GM21447 (cell line): ENCODE measurements around the gene IP6K3.

Experiments
- ATAC-seq: cut with Tn5 transposase; IDR thresholded peaks from one replicate; pipeline ENCODE4 v1.9.1; 2021; ENCODE audit not compliant: unreplicated experiment

Gene IP6K3

DNA sequence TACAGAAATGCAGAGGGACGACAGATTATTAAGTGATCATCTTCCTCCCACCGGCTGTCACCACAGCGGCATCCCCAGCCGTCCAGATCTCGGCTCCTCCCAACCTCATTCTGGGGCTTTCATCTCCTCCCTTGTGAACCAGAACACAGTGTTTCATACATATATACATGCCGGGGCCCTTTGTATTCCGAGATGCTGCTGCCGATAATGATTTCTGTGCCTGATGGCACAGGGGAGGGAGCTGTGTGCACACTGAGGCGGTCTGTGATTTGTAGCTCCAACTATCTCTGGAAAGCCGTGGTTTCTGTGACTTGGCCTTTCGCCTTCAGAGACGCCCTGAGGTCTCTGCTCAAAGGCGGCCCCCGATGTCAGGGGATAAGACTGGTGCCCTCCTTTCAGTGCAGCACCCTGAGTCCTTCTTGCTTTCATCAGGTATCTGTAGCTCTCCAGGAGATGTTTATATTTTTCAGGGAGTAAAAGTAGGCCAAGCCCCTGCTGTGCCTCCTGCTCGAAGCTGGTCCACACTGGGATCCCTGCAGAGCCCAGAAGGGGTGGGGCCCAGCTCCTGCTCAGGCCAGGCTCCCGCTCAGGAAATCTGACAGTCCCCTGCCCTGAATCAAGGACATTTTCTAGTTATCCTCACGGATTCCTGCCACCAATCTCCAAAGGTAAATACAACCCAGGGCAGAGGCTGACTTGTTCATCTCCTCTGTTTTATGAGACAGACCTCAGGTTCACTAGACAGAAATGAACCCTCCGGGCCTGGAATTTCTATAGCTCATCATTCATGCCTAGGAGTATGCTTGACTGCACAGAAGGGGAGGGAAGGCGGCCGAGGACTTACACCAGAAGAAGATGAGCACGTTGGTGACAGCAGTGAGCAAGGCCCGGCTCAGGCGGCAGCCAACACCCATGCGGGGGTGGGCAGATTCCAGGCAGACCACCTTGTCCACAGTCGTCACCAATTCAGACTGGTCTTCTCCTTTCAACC lies 31.0 kb upstream of the IP6K3 start:
- ATAC-seq = no peak

DNA sequence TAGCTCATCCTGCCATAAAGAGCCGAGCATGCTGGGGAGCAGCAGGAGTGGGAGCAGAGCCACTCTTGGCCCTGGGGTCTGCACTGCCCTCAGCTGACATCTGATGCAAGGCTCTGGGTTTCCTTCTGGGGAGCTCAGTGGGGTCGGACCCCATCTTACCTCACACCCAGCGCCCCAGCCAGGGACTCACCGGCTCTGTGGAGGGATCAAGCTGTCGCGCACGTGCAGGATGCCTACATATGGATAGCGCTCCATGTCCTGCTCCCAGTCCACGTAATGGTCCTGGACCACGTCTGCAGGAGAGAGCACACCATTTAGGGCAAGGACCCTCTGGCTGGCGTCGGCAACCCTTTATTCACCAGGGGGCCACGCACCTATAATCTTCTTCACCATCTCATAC lies 30.1 kb upstream of the IP6K3 start:
- ATAC-seq = no peak

DNA sequence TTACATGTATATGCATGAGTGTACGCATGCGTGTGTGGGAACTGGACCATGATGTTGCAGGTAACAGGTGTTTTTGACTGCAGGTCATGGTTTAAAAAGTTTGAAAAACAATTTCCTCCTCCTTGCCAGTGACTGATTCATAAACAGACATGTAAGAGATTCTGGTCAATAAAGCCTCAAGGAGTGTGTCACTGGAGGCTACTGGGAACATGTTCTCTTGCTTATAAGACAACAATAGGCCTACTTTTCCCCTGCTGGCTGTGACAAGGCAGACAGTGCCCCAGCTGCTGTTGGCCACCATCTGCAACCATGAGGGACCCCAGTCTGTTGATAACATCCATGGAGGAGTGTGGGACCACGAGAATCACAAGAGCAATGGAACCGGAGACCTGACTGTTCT lies 29.5 kb upstream of the IP6K3 start:
- no peak for ATAC-seq

DNA sequence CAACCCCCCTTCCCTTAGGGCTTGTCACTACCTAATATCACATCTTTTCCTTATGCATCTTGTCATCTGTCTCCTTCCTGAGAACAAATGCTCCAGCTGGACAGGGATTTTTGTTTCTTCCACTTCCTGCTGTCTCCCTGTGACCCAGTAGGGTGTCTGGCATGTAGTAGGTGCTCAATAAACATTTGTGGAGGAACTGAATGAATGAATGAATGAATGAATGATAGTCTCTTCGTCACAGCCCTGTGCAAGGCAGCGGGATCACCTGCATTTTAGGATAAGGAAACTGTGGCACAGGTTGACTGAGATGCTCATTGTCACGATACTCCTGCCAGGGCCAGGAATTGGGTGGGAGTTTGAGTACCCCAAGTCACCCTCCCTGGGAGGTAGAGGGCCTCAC lies 28.1 kb upstream of the IP6K3 start:
- ATAC-seq = no peak

DNA sequence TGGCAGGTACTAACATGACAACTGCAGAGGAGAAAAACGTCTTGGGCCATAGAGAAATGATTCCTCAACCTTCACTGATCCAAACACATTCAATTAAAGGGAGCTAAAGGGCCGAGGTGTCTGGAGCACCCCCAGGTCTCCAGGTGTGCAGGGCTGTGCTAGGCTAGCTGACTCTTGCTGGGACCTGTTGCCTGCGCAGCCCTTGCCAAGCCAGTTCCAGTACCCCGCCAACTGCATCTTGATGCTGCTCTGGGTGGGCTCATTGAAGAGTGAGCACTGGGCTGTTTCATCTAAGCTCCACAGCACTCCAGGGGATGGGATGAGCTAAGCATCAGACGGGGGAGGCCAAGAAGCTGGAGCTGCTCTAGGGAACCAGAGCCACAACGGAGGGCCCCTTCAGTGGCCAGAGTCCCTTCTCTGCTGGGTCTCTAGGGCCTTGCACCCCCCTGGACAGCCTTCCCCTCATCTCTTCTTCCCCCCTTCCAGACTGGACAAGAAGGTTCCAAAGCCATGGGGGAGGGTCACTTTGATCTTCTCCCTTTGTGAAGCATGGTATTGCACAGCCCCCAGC lies 26.3 kb upstream of the IP6K3 start:
- ATAC-seq = no peak

DNA sequence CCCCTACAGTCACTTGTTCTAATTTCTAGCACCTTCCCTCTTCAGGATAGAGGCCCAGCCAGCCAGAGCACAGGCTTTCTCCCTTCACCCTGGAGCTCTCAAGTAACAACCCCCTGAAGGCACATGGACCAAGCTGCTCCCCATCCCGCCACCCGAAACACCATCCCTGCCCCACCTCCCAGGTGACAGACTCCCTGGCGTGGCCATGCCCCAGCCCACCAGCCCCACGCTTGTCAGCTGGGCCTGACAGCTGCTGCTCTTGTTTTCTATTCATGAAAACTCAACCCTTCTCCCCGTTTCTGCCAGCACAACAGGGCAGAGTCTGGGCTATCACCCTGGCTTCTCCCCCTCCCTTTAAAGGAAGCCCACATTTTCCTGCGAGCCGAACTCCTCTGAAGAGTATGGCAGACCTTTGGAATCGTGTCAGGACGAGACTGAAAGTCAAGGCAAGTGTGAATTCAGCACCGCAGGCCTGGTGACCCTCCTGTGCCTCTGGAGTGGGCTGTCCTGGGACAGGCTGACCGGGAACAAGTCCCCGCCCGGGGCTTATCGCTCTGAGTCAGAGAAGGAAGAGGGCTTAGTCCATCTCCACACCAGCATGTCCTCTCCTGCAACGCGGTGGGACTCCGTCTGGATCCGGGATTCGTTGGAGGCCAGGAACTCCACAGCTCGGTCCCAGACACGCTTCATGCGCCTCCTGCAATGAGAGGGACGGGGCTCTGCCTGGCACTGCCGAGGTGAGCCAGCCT lies 25.6 kb upstream of the IP6K3 start:
- no peak for ATAC-seq

DNA sequence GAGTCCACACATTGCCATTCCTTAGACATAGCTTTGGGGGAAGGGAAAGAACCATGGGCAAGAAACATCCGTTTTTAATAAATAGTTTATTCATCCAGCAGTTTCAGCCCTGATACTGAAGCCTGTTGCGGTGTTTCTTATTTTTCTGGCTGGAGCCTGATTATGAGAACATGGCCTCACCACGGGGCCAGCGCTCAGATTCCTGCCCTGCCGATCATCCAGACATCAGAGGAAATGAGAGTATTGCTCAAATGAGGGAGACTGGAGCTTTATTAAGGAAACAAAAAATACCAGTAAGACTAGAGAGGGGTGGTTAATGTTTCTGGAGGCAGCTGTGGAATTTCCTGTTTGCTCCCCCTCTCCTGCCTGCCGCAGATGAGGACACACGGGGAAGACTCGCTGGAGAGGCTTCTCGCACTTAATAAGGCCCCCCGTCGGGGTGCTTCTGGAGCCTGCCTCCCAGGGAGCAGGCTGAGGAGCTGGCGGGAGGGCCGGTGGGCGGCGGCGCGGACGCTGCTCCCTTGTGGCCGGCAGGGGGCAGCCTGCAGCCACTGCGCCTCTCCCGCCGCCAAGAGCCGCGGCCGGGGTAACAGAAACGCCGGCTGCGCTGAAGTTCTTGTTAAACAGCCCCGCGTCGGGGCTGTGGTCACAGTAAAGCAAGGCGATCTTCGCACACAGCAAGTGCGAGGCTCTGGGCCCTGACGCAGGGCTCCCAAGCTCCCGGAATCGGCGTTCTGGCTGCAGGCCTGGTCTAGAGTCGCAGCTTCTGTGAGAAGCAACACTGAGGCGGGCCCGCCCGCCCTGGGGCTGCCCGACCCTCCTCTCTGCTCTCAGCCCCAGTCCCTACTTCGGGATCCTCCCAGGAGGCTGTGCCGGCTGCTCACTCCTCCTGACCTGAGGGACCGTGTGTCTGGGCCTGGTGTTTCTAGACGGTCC lies 24.7 kb upstream of the IP6K3 start:
- ATAC-seq = no peak

DNA sequence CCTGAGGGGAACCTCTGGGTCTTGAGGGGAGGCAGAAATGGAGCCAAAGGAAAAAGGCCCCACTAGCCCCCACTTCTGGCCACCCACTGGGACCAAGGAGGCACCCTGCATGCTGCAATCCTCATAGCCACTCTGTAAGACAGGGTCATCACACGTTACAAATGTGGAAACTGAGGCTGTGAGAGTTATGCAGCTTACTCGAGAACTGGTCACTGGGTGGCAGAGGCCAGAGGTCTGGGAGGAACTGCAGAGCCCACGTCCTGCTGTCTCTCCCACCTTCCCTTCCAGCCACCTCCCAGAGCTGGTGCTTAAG lies 24.1 kb upstream of the IP6K3 start:
- no peak for ATAC-seq

DNA sequence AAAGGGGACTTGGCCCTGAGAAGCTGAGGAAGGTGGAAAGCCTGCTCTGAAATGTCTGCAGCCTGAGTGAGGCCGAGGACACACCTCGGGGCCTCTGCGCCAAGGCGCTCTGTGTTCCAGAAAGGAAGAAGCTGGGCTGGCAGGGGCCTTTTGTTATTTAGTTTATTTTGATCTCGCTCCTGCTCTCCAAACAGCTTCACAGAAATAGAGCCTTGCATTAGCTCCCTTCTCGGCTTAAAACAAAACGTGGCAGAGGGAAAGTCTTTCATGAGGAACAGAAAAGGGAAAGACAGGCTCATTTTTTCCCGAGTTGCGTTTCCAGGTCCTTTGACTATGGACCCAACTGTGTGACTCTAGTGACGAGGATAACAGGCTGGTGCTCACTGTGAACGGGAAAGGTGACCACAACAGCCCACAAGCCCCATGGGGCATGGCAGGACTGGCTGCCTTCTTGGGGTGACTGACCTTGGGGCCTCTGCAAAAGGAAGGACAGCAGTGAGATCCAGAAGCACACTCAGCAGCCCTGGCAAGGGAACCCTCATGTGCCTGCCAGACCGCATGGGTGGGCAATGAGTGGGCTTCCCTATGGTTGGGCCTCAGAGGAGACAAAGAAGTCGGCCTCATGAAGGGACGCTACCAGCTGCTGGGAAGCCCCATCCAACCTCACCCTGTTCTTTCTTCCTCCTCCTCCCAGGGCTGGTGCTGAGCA lies 23.6 kb upstream of the IP6K3 start:
- no peak for ATAC-seq

DNA sequence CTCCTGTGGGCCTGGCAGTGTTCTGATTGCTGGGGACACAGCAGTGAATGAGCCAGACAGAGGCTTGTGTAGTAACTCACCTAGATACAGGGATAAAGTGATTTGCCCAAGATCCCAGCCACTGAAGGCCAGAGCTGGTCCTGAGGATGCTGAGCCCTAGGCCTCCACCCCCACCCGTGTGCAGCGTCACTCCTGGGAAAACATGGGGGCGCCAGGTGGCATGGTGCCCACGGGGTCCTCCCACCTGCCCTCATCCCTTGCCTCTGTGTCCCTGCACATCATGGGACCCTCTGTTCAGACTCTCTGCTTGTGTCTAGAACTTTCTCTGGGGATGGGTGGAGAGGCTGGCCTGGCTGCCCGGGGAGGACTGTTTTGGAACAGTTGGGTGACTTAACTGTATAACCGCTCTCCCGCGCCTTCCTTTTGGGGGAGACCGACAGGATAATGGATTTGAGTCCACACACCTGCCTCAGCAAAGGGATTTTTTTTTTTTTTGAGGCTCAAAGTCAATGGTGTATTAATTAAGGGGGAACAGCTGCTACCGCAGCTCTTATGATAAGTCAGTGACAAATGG lies 22.6 kb upstream of the IP6K3 start:
- ATAC-seq = no peak

DNA sequence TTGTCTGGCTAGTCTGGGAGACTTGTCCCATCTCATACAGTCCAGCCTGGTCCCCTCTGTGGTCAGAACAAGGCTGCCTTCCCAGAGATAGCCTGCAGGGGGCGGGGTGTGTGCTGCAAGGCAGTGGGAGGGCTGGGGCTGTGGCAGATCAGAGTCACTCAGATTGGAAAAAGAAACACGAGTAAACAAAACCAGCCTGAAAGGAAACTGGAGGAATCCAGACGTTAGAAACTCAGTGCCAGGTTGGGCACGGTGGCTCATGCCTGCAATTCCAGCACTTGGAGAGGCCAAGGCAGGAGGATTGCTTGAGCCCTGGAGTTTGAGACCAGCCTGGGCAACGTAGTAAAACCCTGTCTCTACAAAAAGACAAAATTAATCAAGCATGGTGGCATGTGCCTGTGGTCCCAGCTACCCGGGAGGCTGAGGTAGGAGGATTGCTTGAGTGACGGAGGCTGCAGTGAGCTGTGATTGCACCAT lies 22.0 kb upstream of the IP6K3 start:
- ATAC-seq = no peak

DNA sequence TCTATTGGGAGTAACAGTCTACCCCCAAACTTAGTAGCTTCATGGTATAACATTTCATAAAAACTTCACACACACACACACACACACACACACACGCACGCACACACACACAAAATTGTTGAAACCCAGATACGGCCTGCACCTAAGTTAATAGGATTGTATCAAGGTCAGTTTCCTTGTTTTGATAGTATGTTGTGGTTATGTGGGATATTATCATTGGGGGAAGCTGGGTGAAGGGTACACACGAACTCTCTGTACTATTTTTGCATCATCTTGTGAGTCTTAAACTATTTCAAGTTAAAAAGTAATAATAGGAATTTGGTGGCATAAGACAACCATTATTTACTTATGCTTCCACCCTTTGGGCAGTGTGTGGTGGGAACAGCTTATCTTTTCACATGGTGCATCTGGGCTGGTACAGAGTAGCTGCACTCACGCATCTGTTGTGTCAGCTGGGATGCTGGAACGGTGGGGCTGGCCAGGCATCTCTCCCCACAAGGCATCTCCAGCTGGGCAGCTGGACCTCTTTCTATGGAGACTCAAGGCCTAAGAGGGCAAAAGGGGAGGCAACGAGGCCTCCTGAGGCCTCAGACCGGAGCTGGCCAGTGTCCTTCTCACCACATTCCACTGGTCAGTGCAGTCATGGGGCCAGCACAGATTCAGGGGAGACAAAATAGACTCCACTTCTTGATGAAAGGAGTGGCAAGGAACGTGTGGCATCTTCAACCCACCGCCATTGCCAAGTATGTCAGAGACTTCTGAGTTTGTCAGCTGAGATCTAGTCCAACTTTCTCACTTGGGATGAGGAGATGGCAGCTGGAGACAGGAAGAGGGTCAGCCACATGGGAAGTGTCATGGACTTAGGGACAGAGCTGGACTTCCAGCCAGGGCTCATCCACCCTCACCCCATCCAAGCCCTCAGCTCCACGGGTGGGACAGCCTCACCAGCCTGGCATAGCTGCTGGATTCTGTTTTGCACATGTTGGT lies 20.5 kb upstream of the IP6K3 start:
- no peak for ATAC-seq

DNA sequence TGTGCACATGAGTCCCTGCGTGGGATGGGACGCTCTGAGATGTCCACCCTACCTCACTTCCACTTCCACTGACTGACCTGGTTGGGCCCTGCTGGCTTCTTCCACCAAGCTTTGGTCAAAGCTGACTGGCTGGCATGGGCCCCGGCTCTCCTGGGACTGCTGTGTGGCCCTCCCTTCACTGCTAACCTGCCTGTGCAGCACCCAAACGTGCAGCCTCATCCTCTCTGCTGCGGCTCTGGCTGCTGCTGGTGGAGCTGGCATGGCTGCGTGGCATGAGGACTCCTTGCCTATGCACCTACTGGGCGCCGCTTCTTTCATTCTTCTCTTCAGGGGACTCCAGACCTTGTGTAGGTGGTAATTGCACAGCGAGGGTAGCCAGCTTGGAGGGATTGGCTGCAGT lies 18.7 kb upstream of the IP6K3 start:
- no peak for ATAC-seq

DNA sequence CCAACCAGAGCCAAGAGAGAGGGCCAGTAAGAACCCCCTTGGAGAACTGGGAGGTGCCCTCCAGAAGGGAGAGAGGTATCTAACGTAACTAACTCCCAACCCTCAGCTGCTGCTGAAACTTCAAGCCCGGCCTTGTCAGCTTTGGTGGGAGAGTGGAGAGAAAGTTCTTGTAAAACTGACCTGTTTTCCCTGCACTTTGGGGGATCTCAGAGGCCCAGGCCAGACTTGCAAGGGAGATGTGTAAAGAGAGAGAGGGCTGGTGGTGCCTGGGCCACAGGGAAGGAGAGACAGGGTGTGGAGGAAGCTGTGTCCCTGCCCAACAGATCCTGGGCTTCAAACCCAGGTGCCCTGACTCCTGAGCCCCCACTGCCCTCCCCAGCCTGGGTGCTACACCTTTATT lies 17.3 kb upstream of the IP6K3 start:
- no peak for ATAC-seq

DNA sequence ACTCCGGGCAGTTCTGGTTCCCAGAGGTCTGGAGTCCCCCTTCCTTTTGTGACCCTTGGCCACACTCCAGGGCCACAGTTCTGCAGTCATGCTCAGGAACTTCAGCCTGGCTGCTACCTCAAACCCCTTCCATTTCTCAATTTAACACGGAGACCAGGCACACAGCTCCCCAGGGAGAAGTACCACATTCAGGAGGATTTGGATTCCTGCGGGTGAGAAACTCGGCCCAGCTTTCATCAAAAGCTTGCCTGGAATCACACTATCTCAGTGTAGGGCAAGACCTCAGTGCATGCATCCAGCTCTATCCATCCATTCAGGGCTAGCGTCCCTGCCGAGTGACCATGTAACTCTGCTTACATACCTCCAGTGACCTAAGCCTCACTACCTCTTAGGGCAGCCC lies 16.8 kb upstream of the IP6K3 start:
- ATAC-seq = no peak

DNA sequence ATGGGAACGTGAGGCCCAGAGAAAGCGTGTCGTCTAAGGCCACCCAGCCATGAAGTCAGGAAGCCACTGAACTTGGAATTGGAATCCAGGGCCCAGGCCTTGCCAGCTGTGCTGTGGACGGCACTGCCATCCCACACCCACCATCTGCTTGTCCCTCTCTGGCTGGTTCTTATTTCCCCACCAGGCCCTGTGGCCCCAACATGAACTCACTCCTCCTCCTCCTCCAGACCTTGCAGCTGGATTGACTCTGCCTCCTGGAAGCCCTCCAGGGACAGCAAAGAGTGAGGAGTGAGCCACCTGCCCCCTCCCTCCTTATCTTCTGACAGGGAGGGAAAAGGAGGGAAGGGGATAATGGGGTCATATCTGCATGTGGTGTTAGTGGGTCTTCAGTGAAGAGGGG lies 16.0 kb upstream of the IP6K3 start:
- no peak for ATAC-seq

DNA sequence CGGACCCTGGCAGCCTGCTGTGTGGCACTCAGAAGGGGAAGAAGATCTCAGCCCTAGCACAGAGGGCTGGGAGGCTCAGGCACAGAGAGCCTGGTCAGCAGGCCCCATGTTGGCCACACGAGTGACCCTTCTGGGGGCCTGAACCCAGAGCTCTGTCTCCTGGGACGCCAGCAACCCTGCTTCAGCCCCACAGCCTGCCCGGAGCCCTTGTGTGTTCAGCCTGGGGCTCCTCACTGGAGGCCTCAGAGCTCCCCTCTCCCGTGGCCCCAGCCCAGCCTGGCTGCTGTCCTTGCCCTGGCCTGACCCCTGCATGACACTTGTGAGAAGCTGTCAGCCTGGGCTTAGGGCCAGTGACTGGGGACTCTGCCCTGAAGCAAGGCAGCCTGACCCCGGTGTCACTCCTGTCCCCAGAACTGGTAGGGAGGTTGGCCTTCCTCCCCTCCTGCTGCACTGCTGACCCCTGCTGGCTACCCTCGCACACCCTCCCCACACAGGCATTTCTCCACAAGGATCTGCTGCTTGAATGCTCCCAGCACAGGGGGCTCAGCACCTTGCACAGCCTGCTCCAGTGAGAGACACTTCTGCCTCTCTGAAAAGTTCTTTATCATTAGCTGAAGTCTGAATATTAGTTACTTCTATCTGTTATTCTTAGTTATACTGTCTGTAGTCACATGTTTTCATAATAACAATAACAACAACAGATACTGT lies 15.4 kb upstream of the IP6K3 start:
- ATAC-seq = no peak

DNA sequence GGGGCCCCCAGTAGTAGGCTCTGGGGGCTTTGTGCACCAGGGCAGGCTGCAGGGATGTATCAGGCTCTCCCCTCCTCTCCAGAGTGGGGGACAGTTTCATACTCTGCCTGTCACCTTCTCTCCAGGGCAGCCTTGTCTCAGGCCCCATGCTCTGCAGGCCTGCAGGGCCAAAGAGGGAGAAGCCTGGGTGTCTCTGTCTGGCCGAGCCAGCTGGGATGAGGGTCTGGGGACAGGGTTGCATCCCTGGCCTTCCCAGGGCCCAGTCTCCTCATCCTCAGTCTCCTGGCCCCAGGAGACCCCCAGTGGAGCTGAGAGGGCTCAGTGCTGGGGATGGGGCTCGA lies 14.8 kb upstream of the IP6K3 start:
- ATAC-seq = no peak
